Measurements from ENCODE around the gene GALNS.

DNA sequence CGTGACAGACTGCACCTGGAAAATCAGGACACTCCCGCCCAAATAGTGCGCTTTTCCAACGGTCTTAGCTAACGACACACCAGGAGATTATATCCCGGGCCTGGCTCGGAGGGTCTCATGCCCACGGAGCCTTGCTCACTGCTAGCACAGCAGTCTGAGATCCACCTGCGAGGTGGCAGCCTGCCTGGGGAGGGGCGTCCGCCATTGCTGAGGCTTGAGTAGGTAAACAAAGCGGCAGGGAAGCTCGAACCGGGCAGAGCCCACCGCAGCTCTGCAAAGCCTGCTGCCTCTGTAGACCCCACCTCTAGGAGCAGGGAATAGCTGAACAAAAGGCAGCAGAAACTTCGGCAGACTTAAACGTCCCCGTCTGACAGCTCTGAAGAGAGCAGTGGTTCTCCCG, 5.1 kb downstream of the GALNS start:
- no peak for TF ChIP-seq POLR2AphosphoS5 (IDR thresholded peaks at IDR 0.05; ENCODE audit: low read depth, low read length)
- TF ChIP-seq, protein P1, sequence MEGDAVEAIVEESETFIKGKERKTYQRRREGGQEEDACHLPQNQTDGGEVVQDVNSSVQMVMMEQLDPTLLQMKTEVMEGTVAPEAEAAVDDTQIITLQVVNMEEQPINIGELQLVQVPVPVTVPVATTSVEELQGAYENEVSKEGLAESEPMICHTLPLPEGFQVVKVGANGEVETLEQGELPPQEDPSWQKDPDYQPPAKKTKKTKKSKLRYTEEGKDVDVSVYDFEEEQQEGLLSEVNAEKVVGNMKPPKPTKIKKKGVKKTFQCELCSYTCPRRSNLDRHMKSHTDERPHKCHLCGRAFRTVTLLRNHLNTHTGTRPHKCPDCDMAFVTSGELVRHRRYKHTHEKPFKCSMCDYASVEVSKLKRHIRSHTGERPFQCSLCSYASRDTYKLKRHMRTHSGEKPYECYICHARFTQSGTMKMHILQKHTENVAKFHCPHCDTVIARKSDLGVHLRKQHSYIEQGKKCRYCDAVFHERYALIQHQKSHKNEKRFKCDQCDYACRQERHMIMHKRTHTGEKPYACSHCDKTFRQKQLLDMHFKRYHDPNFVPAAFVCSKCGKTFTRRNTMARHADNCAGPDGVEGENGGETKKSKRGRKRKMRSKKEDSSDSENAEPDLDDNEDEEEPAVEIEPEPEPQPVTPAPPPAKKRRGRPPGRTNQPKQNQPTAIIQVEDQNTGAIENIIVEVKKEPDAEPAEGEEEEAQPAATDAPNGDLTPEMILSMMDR (IDR thresholded peaks at IDR 0.05; ENCODE audit: control extremely low read depth in 1 of 3, insufficient read depth in 1 of 3, low read depth in 1 of 3, low read length in 3 of 3) = no peak
